Common myeloid progenitor, CD34-positive (primary cell): ENCODE measurements around the gene GHRH. TPM values are rescaled to one million over a fixed set of nuclear protein-coding genes. Genes with fewer than 3 reads are reported as not detected.

Experiments used
- CTCF ChIA-PET: fragments of 350-600 bp; sonication (Branson Sonifier 250); formaldehyde crosslinking; loops from one replicate; lab custom pipeline; 2021; ENCODE audit warnings: antibody characterized with exemption; lab: Charles Lee
- POLR2A ChIA-PET: fragments of 350-600 bp; sonication (Branson Sonifier 250); formaldehyde crosslinking; loops from one replicate; lab custom pipeline; 2021; ENCODE audit warnings: antibody characterized with exemption; lab: Charles Lee
- DNase-seq, 3 donors: peaks; one replicate each; pipeline versions ENCODE4 v3.0.0 to v3.0.0-alpha.2; 2013
- H3K27ac ChIP-seq, 2 experiments: 1 replicate in 1 of 2; 2 replicates in 1 of 2; pipeline ENCODE4 v1.7.0; 2013; ENCODE audit warnings: inconsistent platforms in 2 of 2, low read length in 2 of 2, mild to moderate bottlenecking in 2 of 2, low read depth in 1 of 2, moderate library complexity in 1 of 2; ENCODE audit not compliant: severe bottlenecking in 2 of 2, insufficient read depth in 1 of 2, poor library complexity in 1 of 2
- H3K27me3 ChIP-seq, 5 experiments: replicated peaks in 2 of 5; 1 replicate in 3 of 5; 2 replicates in 2 of 5; pipeline versions ENCODE4 v1.6.1 to v1.7.0; 2013; ENCODE audit warnings: low read length in 4 of 5, mild to moderate bottlenecking in 2 of 5, moderate library complexity in 2 of 5, inconsistent platforms in 1 of 5; ENCODE audit not compliant: insufficient read depth in 5 of 5, control insufficient read depth in 4 of 5
- H3K36me3 ChIP-seq, 4 experiments: 1 replicate in 2 of 4; 2 replicates in 2 of 4; pipeline versions ENCODE4 v1.6.1 to v1.7.0; 2013; ENCODE audit warnings: low read length in 3 of 4, control low read depth in 1 of 4, mild to moderate bottlenecking in 1 of 4; ENCODE audit not compliant: control insufficient read depth in 4 of 4, insufficient read depth in 4 of 4
- H3K4me1 ChIP-seq, 4 experiments: 1 replicate in 3 of 4; 2 replicates in 1 of 4; pipeline versions ENCODE4 v1.6.1 to v1.7.1; 2013; ENCODE audit warnings: low read length in 3 of 4, mild to moderate bottlenecking in 3 of 4, control low read depth in 1 of 4, inconsistent platforms in 1 of 4, moderate library complexity in 1 of 4; ENCODE audit not compliant: control insufficient read depth in 4 of 4, insufficient read depth in 4 of 4; ENCODE audit errors: control extremely low read depth in 1 of 4
- H3K4me3 ChIP-seq, 7 experiments: 1 replicate in 4 of 7; 2 replicates in 3 of 7; pipeline versions ENCODE4 v1.5.1 to v1.7.0; 2013; ENCODE audit warnings: mild to moderate bottlenecking in 7 of 7, low read length in 6 of 7, moderate library complexity in 6 of 7, inconsistent platforms in 2 of 7, low read depth in 2 of 7, control low read depth in 1 of 7; ENCODE audit not compliant: insufficient read depth in 4 of 7, control insufficient read depth in 1 of 7; ENCODE audit errors: extremely low read depth in 1 of 7
- H3K9me3 ChIP-seq, 5 experiments: 1 replicate in 4 of 5; 2 replicates in 1 of 5; pipeline versions ENCODE4 v1.6.1 to v1.7.1; 2013; ENCODE audit warnings: low read length in 4 of 5, mild to moderate bottlenecking in 2 of 5, inconsistent platforms in 1 of 5, low read depth in 1 of 5, moderate library complexity in 1 of 5; ENCODE audit not compliant: control insufficient read depth in 4 of 5, insufficient read depth in 2 of 5; ENCODE audit errors: control extremely low read depth in 1 of 5
- WGBS: methylation state at CpG from one replicate; pipeline ENCODE4 v1.1.5; 2013; ENCODE audit not compliant: insufficient coverage; 5-methylcytosine and 5-hydroxymethylcytosine counted together
- polyA plus RNA-seq: library from polyadenylated mRNA; unstranded; fragments of 120-200 nt; gene quantifications from one replicate; pipeline ENCODE4 v1.2.1, GENCODE V29; 2013

Gene GHRH, protein sequence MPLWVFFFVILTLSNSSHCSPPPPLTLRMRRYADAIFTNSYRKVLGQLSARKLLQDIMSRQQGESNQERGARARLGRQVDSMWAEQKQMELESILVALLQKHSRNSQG
- polyA plus RNA-seq = not detected

DNA sequence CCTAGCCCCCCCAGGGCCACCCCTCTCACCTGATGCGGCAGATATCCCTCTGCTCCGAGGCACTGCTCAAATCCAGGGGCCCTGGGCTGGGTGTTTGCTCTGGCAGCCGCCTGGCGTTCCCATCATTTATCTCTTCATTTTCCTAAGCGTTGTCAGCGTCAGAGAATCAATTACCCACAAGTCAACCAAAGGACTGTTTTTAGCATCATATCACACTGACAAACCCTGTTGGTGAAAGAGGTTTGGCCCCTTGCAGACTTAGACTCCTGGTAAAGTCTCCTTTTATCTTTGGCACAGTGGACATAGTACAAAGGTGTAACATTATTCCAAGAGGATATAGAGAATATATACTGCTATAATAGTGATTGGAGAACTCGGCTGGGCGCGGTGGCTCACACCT lies at the start of gene GHRH:
Gene GHRH (minus strand): TSS at position 101 of the 400 bp plus-strand sequence. CDS start 4,925 bp downstream, outside the sequence.
- WGBS = 97% methylated on average over 5 of the region's 9 CpGs
- H3K4me3 ChIP-seq = no peak within 1 kb of the TSS
- no peak within 1 kb of the TSS for H3K27ac ChIP-seq
- DNase-seq = no peak
- ChIA-PET CTCF (no interaction called here), POLR2A (no interaction called here)
- no peaks in the 10 kb centered on the region for H3K9me3 ChIP-seq
- no peaks in the 10 kb centered on the region for H3K36me3 ChIP-seq
- peaks cover 0 to 5% (median 1%) of the 10 kb centered on the region in 4 experiments for H3K4me1 ChIP-seq
- no peaks in the 10 kb centered on the region for H3K27me3 ChIP-seq

DNA sequence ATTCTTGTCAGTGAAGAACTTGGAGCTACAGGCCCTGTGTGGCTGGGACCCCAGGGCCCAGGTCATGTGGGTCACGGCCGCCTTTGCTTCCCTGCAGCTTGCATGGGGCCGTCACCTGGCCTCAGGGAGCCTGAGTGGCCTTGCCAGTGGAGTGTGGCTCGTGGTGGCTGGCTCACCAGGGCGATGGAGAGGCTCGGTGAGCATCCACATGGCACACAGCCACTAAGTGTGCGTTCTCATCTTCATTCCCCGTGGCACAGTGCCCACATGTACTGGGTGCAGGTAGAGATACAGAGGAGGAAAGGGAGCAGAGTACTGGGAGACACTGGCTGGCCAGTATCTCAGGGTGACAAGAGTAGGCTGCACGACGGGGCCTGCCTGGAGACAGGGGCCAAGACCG lies 49.3 kb upstream of the GHRH start:
- 98% methylated on average over 11 of the region's 11 CpGs for WGBS
- Histone ChIP-seq H3K9me3 (no peaks in the 10 kb centered on the region), H3K4me1 (peaks cover 0 to 22% (median 15%) of the 10 kb centered on the region in 4 experiments), H3K27ac (no peak overlapping the region), H3K27me3 (no peaks in the 10 kb centered on the region), H3K4me3 (no peak overlapping the region), H3K36me3 (peaks cover 21 to 66% (median 38%) of the 10 kb centered on the region in 4 experiments)
- POLR2A ChIA-PET = interaction anchor here (0.7 kb wide), 1 partner anchor 32 kb away, joined by 3 read pairs; no protein-coding TSS in a partner anchor
- no peak for DNase-seq
- CTCF ChIA-PET = no interaction called here

DNA sequence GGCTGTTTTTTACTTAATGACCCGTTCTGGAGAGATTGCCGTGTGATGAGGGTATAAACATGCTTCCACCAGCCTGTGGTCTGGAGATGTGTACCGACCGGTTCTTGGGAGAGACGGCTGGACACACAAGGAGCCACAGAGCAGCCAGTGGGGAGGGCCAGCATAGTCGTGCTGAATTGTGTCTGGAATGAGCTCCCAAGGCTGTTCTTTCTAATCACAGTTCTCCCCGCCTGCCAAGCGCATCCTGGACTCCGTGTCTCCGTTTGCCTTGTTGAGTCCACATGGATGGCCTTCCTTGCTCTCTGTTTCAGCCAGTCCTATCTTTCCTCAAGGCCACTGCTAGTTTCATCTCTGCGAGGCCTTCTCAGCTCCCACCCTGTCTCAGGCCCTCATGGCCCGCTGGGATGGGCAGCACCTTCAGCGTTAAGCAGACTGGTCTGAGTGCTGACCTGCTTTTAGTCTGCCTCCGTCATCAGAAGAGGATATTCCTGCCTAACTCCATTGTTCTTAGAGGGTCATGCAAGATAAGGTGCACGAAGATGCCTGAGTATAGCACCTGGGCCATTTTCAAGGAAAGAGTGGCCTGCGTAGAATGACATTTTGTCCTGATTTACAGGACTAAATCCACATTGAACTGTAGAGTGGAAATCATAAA lies 48.4 kb upstream of the GHRH start:
- no peak overlapping the region for H3K27ac ChIP-seq
- H3K4me3 ChIP-seq = no peak overlapping the region
- DNase-seq = no peak
- no peaks in the 10 kb centered on the region for H3K27me3 ChIP-seq
- WGBS = 97% methylated on average over 16 of the region's 16 CpGs
- peaks cover 21 to 66% (median 39%) of the 10 kb centered on the region in 4 experiments for H3K36me3 ChIP-seq
- POLR2A ChIA-PET = no interaction called here
- H3K4me1 ChIP-seq = peaks cover 0 to 14% (median 7%) of the 10 kb centered on the region in 4 experiments
- no peaks in the 10 kb centered on the region for H3K9me3 ChIP-seq
- CTCF ChIA-PET = no interaction called here

DNA sequence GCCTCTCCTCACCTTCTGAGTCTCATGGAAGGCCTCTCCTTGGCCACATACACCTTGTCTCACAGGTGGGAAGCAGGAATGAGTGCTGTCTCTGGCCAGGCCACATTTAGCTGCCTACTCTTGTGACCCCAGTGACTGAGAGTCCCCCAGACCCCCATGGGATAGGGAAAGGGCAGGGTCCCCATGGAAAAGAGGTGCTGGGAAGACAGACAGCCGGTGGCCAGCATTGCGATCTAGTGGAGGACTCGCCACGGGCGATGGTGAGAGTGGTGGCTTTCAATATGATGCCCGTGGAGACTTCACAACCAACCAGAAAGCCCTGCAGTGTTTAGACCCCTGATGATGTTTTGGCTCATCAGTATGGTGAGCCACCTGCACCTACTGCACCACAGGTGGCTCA lies 47.7 kb upstream of the GHRH start:
- POLR2A ChIA-PET = no interaction called here
- DNase-seq = no peak
- H3K36me3 ChIP-seq = peaks cover 21 to 67% (median 47%) of the 10 kb centered on the region in 4 experiments
- no peak overlapping the region for H3K4me3 ChIP-seq
- no peaks in the 10 kb centered on the region for H3K9me3 ChIP-seq
- H3K27me3 ChIP-seq = no peaks in the 10 kb centered on the region
- 98% methylated on average over 6 of the region's 6 CpGs for WGBS
- CTCF ChIA-PET = no interaction called here
- no peak overlapping the region for H3K27ac ChIP-seq
- peaks cover 0 to 6% (median 3%) of the 10 kb centered on the region in 4 experiments for H3K4me1 ChIP-seq

DNA sequence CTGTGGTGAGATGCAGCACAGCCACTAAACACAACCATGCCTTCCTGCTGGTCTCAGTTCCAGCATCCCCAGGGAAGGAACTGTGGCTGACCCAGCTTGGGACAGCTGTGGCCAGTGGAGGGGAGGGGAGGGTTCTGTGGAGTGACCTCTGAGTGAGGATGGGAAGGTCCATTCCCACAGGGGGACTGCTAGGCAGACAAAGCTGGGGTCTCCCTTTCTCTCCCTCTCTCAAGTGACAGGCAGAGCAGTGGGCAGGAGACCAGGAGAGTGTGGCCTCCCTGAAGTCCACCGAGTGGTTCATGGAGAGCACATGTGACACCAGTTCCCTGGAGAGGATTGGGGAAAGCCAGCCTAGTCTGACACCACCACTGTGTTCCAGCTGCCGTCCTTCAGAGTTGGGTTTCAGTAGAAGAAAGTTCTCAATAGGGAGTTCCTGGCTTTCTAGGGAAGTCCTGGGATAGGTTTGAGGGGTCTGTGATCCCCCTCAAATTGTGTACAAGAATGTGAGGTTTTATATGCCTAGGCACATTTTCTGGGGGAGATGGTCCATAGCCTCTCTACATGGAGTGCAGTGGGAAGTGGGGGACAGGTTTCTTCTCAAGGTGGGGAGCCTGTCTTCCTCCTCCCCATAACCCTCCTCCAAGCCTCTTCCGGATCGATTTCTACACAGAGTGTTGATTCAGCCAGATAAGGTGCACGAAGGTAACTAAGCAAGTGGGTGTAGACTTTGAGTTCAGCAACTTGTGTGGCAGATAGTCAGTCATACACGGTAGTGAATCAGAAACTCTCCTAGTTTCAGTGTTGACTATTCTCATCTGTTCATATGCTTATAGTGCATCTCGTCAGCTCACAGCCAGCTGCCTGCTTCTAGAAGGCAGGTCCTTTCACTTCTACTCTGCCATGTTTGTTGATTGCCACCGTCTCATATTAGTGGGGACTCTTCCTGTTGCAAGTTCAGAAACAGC lies 46.8 kb upstream of the GHRH start:
- peaks cover 21 to 65% (median 52%) of the 10 kb centered on the region in 4 experiments for H3K36me3 ChIP-seq
- no peak for DNase-seq
- H3K4me1 ChIP-seq = no peaks in the 10 kb centered on the region
- WGBS = 90% methylated on average over 5 of the region's 8 CpGs
- H3K27me3 ChIP-seq = no peaks in the 10 kb centered on the region
- no peak overlapping the region for H3K4me3 ChIP-seq
- POLR2A ChIA-PET = no interaction called here
- CTCF ChIA-PET = no interaction called here
- no peaks in the 10 kb centered on the region for H3K9me3 ChIP-seq
- H3K27ac ChIP-seq = no peak overlapping the region

DNA sequence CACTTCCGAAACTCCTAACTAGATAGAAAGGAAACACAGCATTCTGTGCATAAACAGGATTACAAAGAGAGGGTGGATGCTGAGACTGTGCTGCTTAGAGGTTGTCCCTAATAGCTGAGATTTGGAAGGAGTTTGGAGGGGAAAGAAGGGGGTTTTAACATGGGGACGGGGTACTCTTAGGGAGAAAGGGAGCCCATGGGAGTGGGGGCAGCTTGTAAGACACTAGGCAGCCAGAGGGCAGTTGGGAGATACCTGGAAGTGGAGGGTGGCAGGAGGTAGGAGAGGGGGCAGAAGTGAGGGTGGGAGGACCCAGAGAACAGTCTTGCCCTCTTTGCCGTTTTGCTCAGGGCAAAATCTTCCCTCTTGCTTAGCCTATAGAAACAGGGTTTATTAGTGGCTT lies 44.2 kb upstream of the GHRH start:
- no peaks in the 10 kb centered on the region for H3K9me3 ChIP-seq
- CTCF ChIA-PET = interaction anchor here (0.7 to 1.6 kb wide), 4 partner anchors 14 to 72 kb away, joined by 3 read pairs; partner anchors contain the start of gene MANBAL
- H3K27ac ChIP-seq = no peak overlapping the region
- POLR2A ChIA-PET = no interaction called here
- H3K27me3 ChIP-seq = no peaks in the 10 kb centered on the region
- no peaks in the 10 kb centered on the region for H3K4me1 ChIP-seq
- 100% methylated on average over 1 of the region's 3 CpGs for WGBS
- H3K36me3 ChIP-seq = peaks cover 23 to 77% (median 67%) of the 10 kb centered on the region in 4 experiments
- DNase-seq = no peak
- no peak overlapping the region for H3K4me3 ChIP-seq
